Mesodermal cell (in vitro differentiated cells): Measurements from ENCODE around the gene SCUBE1.

Experiments
- H3K27ac ChIP-seq: 2 replicates; pipeline ENCODE4 v1.7.0; 2013; ENCODE audit warnings: mild to moderate bottlenecking, low read depth, low read length, moderate library complexity; ENCODE audit not compliant: severe bottlenecking
- H3K36me3 ChIP-seq: 2 replicates; pipeline ENCODE4 v1.7.1; 2013; ENCODE audit warnings: mild to moderate bottlenecking, low read length, moderate library complexity; ENCODE audit not compliant: control insufficient read depth, insufficient read depth
- H3K4me1 ChIP-seq: one replicate; pipeline ENCODE4 v1.7.1; 2013; ENCODE audit warnings: mild to moderate bottlenecking, low read length; ENCODE audit not compliant: insufficient read depth, control insufficient read depth, poor library complexity, severe bottlenecking
- H3K4me3 ChIP-seq: 2 replicates; pipeline ENCODE4 v1.7.0; 2013; ENCODE audit warnings: low read length, control low read depth, mild to moderate bottlenecking; ENCODE audit not compliant: insufficient read depth, poor library complexity, severe bottlenecking; ENCODE audit errors: extremely low read depth
- H3K9me3 ChIP-seq: 2 replicates; pipeline ENCODE4 v1.7.1; 2013; ENCODE audit warnings: mild to moderate bottlenecking, low read length, moderate library complexity; ENCODE audit not compliant: control insufficient read depth
- WGBS, 2 experiments: methylation state at CpG; one replicate each; pipeline ENCODE4 v1.1.5; 2013; ENCODE audit warnings: missing lambda C conversion rate in 2 of 2; ENCODE audit not compliant: insufficient coverage in 2 of 2; 5-methylcytosine and 5-hydroxymethylcytosine counted together

SCUBE1 gene

DNA sequence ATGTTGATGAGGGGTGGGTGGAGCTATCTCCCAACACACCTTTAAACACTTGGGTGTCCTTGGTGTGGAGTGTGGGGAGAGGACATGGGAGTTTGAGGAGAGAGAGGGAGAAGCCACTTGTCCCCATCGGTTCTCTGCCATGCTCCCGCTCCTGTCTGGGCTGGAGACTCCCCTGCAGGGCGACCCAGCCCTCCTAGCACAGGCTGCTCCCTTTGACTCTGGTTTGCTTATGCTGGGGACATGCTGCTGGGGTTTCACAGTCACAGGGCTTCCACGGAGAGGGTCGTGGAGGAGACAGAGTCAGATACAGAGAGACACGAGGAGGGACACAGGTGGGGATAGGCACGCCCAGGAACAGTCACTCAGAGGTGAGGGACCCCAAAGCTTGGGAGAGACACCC, 1.6 kb downstream of the SCUBE1 start:
- H3K27ac ChIP-seq, result no peak overlapping the region
- H3K9me3 ChIP-seq, result no peaks in the 10 kb centered on the region
- H3K36me3 ChIP-seq, result no peaks in the 10 kb centered on the region
- no peak overlapping the region for H3K4me3 ChIP-seq
- WGBS, 2 experiments, result 50 to 57% methylated on average over 5 to 7 of the region's 7 CpGs
- no peaks in the 10 kb centered on the region for H3K4me1 ChIP-seq

DNA sequence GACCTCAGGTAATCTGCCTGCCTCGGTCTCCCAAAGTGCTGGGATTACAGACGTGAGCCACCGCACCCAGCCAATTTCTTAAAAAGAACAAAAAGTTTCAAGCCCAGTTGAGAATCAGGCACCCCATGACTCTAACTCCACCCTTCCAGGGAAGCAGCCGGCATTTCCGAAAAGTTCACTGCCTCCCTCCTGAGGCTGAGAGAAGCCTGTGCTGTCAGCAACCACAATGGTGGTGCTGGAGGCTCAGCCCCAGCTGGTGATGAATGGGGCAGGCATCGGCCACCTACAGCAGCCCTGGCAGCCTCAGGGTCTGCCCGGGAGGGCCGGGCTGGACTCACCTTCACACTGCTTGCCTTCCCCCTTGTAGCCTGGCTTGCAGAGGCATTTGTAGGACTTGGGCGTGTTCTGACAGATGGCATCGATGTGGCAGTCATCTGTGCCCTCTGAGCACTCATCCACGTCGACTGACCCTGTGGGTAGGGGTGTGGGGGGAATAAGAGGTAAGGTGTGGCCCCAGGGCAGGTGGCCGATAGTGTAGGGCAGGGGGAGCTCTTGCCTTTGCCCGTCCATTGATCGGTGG, 4.3 kb downstream of the SCUBE1 start:
- WGBS, 2 experiments, result 74 to 77% methylated on average over 13 to 15 of the region's 15 CpGs
- no peak overlapping the region for H3K27ac ChIP-seq

DNA sequence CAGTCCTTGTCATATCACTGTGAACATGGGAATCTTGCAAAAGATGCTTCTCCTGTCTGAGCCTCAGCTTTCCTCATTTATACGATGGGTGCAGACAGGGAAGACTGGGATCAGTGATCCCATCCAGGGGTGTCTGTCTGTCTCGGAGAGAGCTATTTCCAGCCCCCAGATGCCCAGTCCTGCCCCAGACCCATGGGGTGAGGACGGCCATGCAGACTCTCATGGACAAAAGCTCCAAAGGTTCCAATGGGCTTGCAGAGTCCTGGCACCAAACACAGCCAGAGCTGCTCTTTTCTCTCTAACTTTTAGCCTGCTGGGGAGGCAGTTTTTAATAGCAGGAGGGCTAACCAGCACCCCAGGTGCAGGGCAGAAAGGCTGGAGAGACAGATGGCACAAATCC, 5.2 kb downstream of the SCUBE1 start:
- no peaks in the 10 kb centered on the region for H3K9me3 ChIP-seq
- no peak overlapping the region for H3K27ac ChIP-seq
- no peaks in the 10 kb centered on the region for H3K4me1 ChIP-seq
- H3K36me3 ChIP-seq, result no peaks in the 10 kb centered on the region
- WGBS, 2 experiments, result 84 to 87% methylated on average over 3 of the region's 3 CpGs
- H3K4me3 ChIP-seq, result no peak overlapping the region

More for the DNA sequence above, 4.3 kb downstream of the SCUBE1 start:
- Histone ChIP-seq H3K36me3 (no peaks in the 10 kb centered on the region), H3K4me3 (no peak overlapping the region), H3K4me1 (no peaks in the 10 kb centered on the region), H3K9me3 (no peaks in the 10 kb centered on the region)

DNA sequence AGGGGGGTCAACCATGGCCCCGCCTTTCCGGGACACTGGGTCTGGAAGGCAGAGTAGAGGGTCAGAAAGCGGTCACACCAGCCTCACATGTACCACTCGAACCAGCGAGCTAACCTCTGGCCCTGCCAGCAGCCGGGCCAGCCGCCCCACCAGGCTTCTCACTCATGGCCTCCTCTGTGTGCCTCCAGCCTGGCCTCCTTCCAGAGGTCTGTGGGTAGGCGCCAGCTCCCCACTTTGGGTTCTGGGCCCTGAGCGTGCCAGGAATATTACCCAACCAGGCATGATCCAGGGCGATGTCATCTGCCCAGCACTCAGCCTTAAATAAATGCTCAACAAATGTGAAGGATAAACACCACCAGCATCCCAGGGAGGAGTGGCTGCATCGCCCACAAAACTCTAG, 5.8 kb downstream of the SCUBE1 start:
- no peaks in the 10 kb centered on the region for H3K4me1 ChIP-seq
- 93 to 96% methylated on average over 4 to 10 of the region's 11 CpGs for WGBS, 2 experiments
- no peaks in the 10 kb centered on the region for H3K9me3 ChIP-seq
- H3K36me3 ChIP-seq, result no peaks in the 10 kb centered on the region
- H3K4me3 ChIP-seq, result no peak overlapping the region
- no peak overlapping the region for H3K27ac ChIP-seq

DNA sequence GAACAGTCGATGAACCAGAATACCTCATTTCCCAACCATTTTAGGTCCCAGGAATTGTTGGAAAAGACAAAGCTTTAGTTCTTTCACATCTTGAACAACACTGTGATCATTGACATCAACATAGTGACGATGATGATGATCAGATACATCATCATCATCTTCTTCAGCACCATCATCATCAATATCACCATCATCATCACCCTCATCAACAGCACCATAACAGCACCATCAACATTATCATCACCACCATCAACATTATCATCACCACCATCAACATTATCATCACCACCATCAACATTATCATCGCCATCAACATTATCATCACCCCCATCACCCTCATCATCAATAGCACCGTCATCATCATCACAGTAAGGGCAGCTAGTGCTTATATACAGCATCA, 8.8 kb downstream of the SCUBE1 start:
- Histone ChIP-seq H3K27ac (no peak overlapping the region), H3K9me3 (no peaks in the 10 kb centered on the region), H3K36me3 (no peaks in the 10 kb centered on the region), H3K4me3 (no peak overlapping the region), H3K4me1 (no peaks in the 10 kb centered on the region)
- 90 to 94% methylated on average over 3 to 4 of the region's 4 CpGs for WGBS, 2 experiments

DNA sequence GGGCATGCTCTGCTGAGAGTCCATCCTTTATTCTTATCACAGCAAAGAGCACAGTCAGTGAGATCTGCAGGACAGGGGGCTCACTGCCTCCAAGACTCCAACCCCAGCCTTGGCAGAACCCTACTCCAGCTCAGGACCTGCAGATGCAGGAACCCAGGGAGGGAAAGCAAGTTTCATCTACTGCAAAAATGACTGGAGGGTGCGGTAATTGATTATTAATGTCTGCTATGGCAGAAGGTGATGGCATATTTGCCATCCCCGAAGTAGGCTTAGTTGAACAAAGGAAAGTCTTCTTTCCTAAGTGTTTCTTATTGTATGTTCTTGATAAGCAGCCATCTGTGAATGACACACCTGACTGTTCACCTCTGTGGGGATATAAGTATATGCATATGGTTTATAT, 9.2 kb downstream of the SCUBE1 start:
- H3K4me3 ChIP-seq, result no peak overlapping the region
- no peaks in the 10 kb centered on the region for H3K4me1 ChIP-seq
- H3K27ac ChIP-seq, result no peak overlapping the region
- no peaks in the 10 kb centered on the region for H3K36me3 ChIP-seq
- H3K9me3 ChIP-seq, result no peaks in the 10 kb centered on the region
- WGBS, 2 experiments, result 93 to 100% methylated on average over 2 of the region's 2 CpGs

DNA sequence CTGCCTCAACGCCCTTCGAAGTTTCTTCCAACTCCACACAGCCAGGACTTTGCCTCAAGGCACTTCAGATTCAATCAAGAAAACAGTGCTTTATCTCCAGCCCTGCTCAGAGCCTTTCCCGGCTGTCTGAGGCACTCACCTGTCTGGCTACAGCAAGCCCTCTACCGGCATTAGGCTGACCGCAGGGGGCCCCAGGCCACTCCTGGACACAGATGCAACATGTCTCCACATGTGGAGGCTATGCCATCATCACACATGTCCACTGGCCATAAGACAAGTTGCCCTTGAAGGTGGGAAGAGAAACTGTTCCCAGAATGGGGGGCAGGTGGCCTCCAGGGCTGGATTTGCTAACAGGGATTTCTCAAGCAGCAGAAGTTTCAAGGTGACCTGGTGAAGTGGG, 10.0 kb downstream of the SCUBE1 start:
- no peak overlapping the region for H3K27ac ChIP-seq
- 88 to 100% methylated on average over 3 to 5 of the region's 5 CpGs for WGBS, 2 experiments
- no peak overlapping the region for H3K4me3 ChIP-seq
- H3K4me1 ChIP-seq, result no peaks in the 10 kb centered on the region
- H3K36me3 ChIP-seq, result no peaks in the 10 kb centered on the region
- no peaks in the 10 kb centered on the region for H3K9me3 ChIP-seq

DNA sequence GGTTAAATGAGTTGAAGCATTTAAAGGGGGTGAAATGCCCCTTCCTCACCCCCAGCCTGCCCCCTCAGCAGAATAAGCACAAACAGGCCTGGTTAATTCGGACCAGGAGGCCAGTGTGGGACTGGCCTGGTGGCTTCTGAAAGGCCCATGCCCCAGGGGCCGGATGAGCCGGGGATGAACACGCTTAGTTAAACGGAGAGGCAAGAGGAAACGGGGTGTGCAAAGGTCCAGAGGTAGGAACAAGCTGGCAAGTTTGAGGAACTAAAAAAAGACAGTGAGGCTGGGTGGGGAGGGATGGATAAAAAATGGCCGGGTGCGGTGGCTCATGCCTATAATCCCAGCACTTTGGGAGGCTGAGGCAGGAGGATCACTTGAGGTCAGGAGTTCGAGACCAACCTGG, 11.5 kb downstream of the SCUBE1 start:
- Histone ChIP-seq H3K27ac (no peak overlapping the region), H3K9me3 (no peaks in the 10 kb centered on the region), H3K4me3 (no peak overlapping the region), H3K4me1 (no peaks in the 10 kb centered on the region), H3K36me3 (no peaks in the 10 kb centered on the region)
- WGBS, 2 experiments, result 95% methylated on average over 5 to 6 of the region's 9 CpGs

DNA sequence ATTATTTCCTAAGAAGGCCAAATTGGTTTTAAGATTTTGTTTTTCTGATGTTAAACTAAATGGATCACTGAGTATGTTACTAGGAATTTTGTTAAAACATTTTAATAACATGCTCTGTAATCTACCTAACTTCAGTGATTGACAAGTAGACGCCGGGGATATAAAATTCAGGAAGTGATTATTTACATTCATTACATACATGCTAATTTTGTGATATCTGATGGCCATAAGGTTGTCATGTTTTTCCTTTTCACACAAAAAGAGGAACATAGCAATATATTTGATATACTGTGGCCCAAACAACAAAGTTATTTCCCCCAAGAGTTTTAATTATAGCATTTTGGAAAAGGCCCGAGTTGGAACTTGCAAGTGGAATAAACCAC, 12.1 kb downstream of the SCUBE1 start:
- H3K4me1 ChIP-seq, result peaks cover 6% of the 10 kb centered on the region
- no peak overlapping the region for H3K27ac ChIP-seq
- H3K36me3 ChIP-seq, result no peaks in the 10 kb centered on the region
- H3K9me3 ChIP-seq, result no peaks in the 10 kb centered on the region
- no CpG with 5 or more reads among the region's 3 CpGs for WGBS, 2 experiments
- no peak overlapping the region for H3K4me3 ChIP-seq

DNA sequence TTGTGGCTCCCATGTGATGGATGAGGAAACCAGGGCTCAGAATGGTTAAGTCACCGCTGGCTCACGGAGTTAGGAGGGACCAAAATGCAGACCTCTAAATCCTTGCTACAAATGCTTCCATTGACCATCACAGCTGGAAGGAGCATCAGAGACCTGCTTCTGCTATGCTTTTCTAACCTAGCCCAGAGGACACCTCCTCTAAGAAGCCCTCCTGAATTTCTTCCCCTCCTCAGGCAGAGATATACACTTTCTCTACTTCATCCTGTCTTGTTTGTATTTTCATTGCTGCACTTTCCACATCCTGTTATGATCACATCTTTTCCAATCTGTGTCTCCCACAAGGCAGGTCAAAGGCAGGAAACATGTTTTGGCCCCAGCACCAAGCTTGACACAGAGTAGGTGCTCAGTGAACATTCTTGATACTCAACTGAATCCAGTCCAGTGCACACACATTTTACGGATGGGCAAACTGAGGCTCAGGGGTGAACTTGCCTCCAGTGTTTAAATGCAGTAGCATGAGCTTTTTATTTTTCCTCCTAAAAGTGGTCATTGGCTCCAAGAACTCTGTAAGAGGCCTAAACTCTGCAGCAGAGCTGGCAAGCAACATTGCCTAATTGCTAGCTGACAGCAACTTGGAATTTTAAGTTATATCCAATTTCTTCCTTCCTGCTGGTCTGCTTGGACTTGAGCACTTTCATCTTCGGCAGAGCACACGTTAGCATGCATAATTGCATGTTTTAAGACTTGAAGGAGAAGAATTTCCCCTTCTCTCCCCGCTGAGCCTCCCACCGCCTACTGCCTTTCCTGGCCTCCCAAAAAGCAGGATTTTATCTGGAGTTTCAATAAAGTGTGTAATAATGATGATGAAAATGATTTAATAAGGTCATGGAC, 12.7 kb downstream of the SCUBE1 start:
- H3K4me1 ChIP-seq, result peaks cover 6% of the 10 kb centered on the region
- H3K27ac ChIP-seq, result no peak overlapping the region
- no peaks in the 10 kb centered on the region for H3K9me3 ChIP-seq
- no peaks in the 10 kb centered on the region for H3K36me3 ChIP-seq
- H3K4me3 ChIP-seq, result no peak overlapping the region
- 79 to 80% methylated on average over 3 to 5 of the region's 7 CpGs for WGBS, 2 experiments

DNA sequence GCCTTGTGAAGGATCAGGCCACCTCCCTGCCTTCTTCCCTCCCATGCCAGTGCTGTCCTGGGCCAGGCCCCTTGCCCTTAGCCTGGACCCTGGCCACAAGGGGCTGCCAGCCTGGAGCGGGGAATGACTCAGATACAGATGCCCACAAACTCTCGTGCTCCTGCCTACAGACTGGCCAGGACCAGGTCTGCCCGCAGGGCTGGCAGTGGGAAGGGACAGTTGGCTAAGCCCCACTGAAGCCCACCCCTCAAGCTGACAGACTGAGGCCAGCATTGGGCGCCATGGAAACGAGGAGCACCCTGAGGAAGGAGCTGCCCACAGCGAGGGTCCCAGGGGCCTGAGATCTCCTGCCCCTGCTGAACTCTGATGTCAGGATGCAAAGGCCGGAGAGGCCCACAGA, 14.1 kb downstream of the SCUBE1 start:
- no peak overlapping the region for H3K27ac ChIP-seq
- WGBS, 2 experiments, result 83 to 88% methylated on average over 6 of the region's 7 CpGs
- no peak overlapping the region for H3K4me3 ChIP-seq
- peaks cover 6% of the 10 kb centered on the region for H3K4me1 ChIP-seq
- H3K36me3 ChIP-seq, result no peaks in the 10 kb centered on the region
- H3K9me3 ChIP-seq, result no peaks in the 10 kb centered on the region
